Measurements from ENCODE around the gene SEL1L3.

DNA sequence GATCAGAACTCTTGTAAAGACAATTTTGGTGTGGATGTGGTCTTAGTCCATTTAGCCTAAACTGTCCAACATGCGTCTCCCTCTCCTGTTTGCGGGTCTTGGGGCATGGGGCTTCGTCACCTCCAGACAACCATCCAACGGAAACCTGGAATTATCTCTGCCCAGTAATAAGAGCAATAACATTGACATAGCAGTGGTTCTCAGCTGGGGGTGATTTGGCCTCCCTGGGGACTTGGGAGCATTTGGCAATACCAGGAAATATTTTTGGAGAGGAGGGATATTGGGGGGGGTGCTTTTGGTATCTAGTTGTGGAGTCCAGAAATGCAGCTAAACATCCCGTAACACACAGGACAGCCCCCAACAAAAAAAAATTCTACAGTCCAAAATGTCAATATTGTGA lies 47.2 kb downstream of the SEL1L3 start:
- TF ChIP-seq, protein P1, sequence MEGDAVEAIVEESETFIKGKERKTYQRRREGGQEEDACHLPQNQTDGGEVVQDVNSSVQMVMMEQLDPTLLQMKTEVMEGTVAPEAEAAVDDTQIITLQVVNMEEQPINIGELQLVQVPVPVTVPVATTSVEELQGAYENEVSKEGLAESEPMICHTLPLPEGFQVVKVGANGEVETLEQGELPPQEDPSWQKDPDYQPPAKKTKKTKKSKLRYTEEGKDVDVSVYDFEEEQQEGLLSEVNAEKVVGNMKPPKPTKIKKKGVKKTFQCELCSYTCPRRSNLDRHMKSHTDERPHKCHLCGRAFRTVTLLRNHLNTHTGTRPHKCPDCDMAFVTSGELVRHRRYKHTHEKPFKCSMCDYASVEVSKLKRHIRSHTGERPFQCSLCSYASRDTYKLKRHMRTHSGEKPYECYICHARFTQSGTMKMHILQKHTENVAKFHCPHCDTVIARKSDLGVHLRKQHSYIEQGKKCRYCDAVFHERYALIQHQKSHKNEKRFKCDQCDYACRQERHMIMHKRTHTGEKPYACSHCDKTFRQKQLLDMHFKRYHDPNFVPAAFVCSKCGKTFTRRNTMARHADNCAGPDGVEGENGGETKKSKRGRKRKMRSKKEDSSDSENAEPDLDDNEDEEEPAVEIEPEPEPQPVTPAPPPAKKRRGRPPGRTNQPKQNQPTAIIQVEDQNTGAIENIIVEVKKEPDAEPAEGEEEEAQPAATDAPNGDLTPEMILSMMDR (IDR thresholded peaks at IDR 0.05; ENCODE audit: insufficient read depth, low read length, poor library complexity, severe bottlenecking) = no peak
- TF ChIP-seq EZH2phosphoT487 (conservative IDR thresholded peaks at IDR 0.05; ENCODE audit: low read length) = no peak

All from SU-DHL-6 (cell line).